IMR-90 (cell line): ENCODE measurements around the gene DAD1. TPM values are rescaled to one million over a fixed set of nuclear protein-coding genes. Genes with fewer than 3 reads are reported as not detected.

Experiments used
- ATAC-seq: fragments of 200-7000 bp; cut with Tn5 transposase; 2 replicates; pipeline ENCODE4 v1.9.1; 2020; ENCODE audit warnings: low read depth, mild to moderate bottlenecking, moderate library complexity
- BruUV-seq: library from RNA; stranded (reverse); fragments of 400-500 nt; replicated peaks from 2 replicates; lab custom pipeline; 2021; lab: Mats Ljungman, UMichigan
- CTCF ChIA-PET: fragments of 300-600 bp; formaldehyde crosslinking; extraction: SDS; loops from one replicate; lab custom pipeline; 2021; ENCODE audit warnings: antibody characterized with exemption; lab: Yijun Ruan, JAX
- POLR2A ChIA-PET: fragments of 300-600 bp; sonication (Branson Sonifier 250); formaldehyde crosslinking; loops from one replicate; lab custom pipeline; 2022; ENCODE audit warnings: antibody characterized with exemption; ENCODE audit not compliant: unreplicated experiment; lab: Charles Lee
- DNase-seq: peaks from one replicate; pipeline ENCODE4 v3.0.0; 2013
- H2AFZ ChIP-seq: replicated peaks from 2 replicates; pipeline ENCODE3; 2013; ENCODE audit warnings: low read length, mild to moderate bottlenecking; ENCODE audit not compliant: poor library complexity
- H2AK5ac ChIP-seq: 2 replicates; pipeline ENCODE4 v1.6.1; 2013; ENCODE audit warnings: low read depth, low read length, inconsistent platforms
- H2AK9ac ChIP-seq: replicated peaks from 2 replicates; pipeline ENCODE3; 2013; ENCODE audit warnings: mild to moderate bottlenecking, low read depth, low read length, moderate library complexity; ENCODE audit not compliant: poor library complexity
- H2BK120ac ChIP-seq: 2 replicates; pipeline ENCODE4 v1.6.1; 2013; ENCODE audit warnings: low read depth, low read length, inconsistent platforms
- H2BK15ac ChIP-seq: 3 replicates; pipeline ENCODE4 v1.6.1; 2013; ENCODE audit warnings: low read depth, low read length, inconsistent platforms
- H2BK20ac ChIP-seq: 2 replicates; pipeline ENCODE4 v1.6.1; 2013; ENCODE audit warnings: low read depth, mild to moderate bottlenecking, inconsistent platforms, low read length, moderate library complexity
- H2BK5ac ChIP-seq: 2 replicates; pipeline ENCODE4 v1.6.1; 2013; ENCODE audit warnings: mild to moderate bottlenecking, low read depth, low read length, inconsistent platforms; ENCODE audit not compliant: poor library complexity, severe bottlenecking
- H3K14ac ChIP-seq: replicated peaks from 2 replicates; pipeline ENCODE4 v1.6.1; 2013; ENCODE audit warnings: low read depth, low read length, inconsistent platforms
- H3K18ac ChIP-seq: 2 replicates; pipeline ENCODE4 v1.6.1; 2013; ENCODE audit warnings: low read depth, low read length, control low read depth
- H3K23ac ChIP-seq: 2 replicates; pipeline ENCODE4 v1.6.1; 2013; ENCODE audit warnings: low read depth, low read length, inconsistent platforms
- H3K27ac ChIP-seq: 2 replicates; pipeline ENCODE4 v1.5.1; 2013; ENCODE audit warnings: mild to moderate bottlenecking, control low read depth, low read length; ENCODE audit not compliant: insufficient read depth
- H3K27me3 ChIP-seq: 2 replicates; pipeline ENCODE4 v1.6.1; 2013; ENCODE audit warnings: low read length; ENCODE audit not compliant: control insufficient read depth, insufficient read depth
- H3K36me3 ChIP-seq: 2 replicates; pipeline ENCODE4 v1.6.1; 2013; ENCODE audit warnings: low read length, mixed read lengths; ENCODE audit not compliant: control insufficient read depth, insufficient read depth
- H3K4ac ChIP-seq: 2 replicates; pipeline ENCODE4 v1.6.1; 2013; ENCODE audit warnings: low read depth, low read length, inconsistent platforms
- H3K4me1 ChIP-seq: 2 replicates; pipeline ENCODE4 v1.6.1; 2013; ENCODE audit warnings: low read length, mixed read lengths; ENCODE audit not compliant: control insufficient read depth, insufficient read depth
- H3K4me2 ChIP-seq: 2 replicates; pipeline ENCODE4 v1.6.1; 2013; ENCODE audit warnings: low read depth, mild to moderate bottlenecking, control low read depth, low read length, moderate library complexity
- H3K4me3 ChIP-seq: 2 replicates; pipeline ENCODE4 v1.5.1; 2013; ENCODE audit warnings: low read depth, mild to moderate bottlenecking, control low read depth, low read length, moderate library complexity; ENCODE audit not compliant: insufficient read depth
- H3K56ac ChIP-seq: 2 replicates; pipeline ENCODE4 v1.6.1; 2013; ENCODE audit warnings: low read length, inconsistent platforms; ENCODE audit not compliant: insufficient read depth; ENCODE audit errors: extremely low read depth
- H3K79me1 ChIP-seq, 2 experiments: 2 replicates each; pipeline ENCODE4 v1.6.1; 2013; ENCODE audit warnings: low read length in 2 of 2, inconsistent platforms in 1 of 2, low read depth in 1 of 2
- H3K9ac ChIP-seq: 2 replicates; pipeline ENCODE4 v1.6.1; 2013; ENCODE audit warnings: low read depth, low read length, control low read depth
- H3K9me1 ChIP-seq: 2 replicates; pipeline ENCODE4 v1.6.1; 2013; ENCODE audit warnings: low read length, inconsistent platforms; ENCODE audit not compliant: insufficient read depth
- H3K9me3 ChIP-seq: 2 replicates; pipeline ENCODE4 v1.6.1; 2013; ENCODE audit warnings: low read length; ENCODE audit not compliant: control insufficient read depth, insufficient read depth
- H4K20me1 ChIP-seq: 2 replicates; pipeline ENCODE4 v1.6.1; 2013; ENCODE audit warnings: low read length, inconsistent platforms; ENCODE audit not compliant: insufficient read depth
- H4K5ac ChIP-seq: 2 replicates; pipeline ENCODE4 v1.6.1; 2013; ENCODE audit warnings: mild to moderate bottlenecking, low read depth, low read length, control low read depth
- H4K8ac ChIP-seq, 2 experiments: 2 replicates each; pipeline ENCODE4 v1.6.1; 2013; ENCODE audit warnings: low read depth in 2 of 2, low read length in 2 of 2, control low read depth in 1 of 2, inconsistent platforms in 1 of 2
- H4K91ac ChIP-seq: 2 replicates; pipeline ENCODE4 v1.6.1; 2013; ENCODE audit warnings: low read depth, low read length, inconsistent platforms; ENCODE audit not compliant: insufficient read depth
- MAFK ChIP-seq: IDR thresholded peaks from 2 replicates; pipeline ENCODE4 v1.6.1; 2012; ENCODE audit warnings: low read depth, low read length, improper control_type of control experiment
- MAZ ChIP-seq: IDR thresholded peaks from 2 replicates; pipeline ENCODE4 v1.6.1; 2012; ENCODE audit warnings: low read depth, mild to moderate bottlenecking, low read length, improper control_type of control experiment, moderate library complexity, borderline replicate concordance
- RAD21 ChIP-seq: IDR thresholded peaks from 2 replicates; pipeline ENCODE4 v1.6.1; 2012; ENCODE audit warnings: low read length, improper control_type of control experiment
- RCOR1 ChIP-seq: IDR thresholded peaks from 2 replicates; pipeline ENCODE4 v1.6.1; 2012; ENCODE audit warnings: mild to moderate bottlenecking, low read length, improper control_type of control experiment; ENCODE audit not compliant: insufficient replicate concordance
- WGBS, 2 experiments: methylation state at CpG; one replicate each; pipeline versions ENCODE4 v1.1.5 to v1.1.7; 2013; ENCODE audit warnings: missing lambda C conversion rate in 2 of 2; ENCODE audit not compliant: insufficient read length in 1 of 2; ENCODE audit errors: extremely low coverage in 2 of 2; 5-methylcytosine and 5-hydroxymethylcytosine counted together
- dilution Hi-C: fragments of 300-500 bp; cut with HindIII; formaldehyde crosslinking; loops from one replicate; pipeline ENCODE4 v1.14.3; 2018; ENCODE audit warnings: low sequenced_read_pairs; ENCODE audit not compliant: unreplicated experiment
- in situ Hi-C: fragments of 300-500 bp; cut with MboI; formaldehyde crosslinking; loops from 3 replicates; pipeline ENCODE4 v1.14.3; 2019; ENCODE audit warnings: low sequenced_read_pairs, inconsistent platforms, mixed read lengths
- intact Hi-C: fragments of 100-400 bp; cut with micrococcal nuclease; formaldehyde crosslinking; loops from 2 replicates; pipeline ENCODE4 v1.10.0; 2022
- polyA plus RNA-seq, 3 experiments: library from polyadenylated mRNA; depleted of rRNA; stranded (reverse); fragments of >200 nt; gene quantifications; 2 replicates each; pipeline ENCODE4 v1.2.3, GENCODE V29; 2012; ENCODE audit warnings: low replicate concordance in 1 of 3
- total RNA-seq: library from RNA; depleted of rRNA; stranded (reverse); fragments of >200 nt; gene quantifications from 2 replicates; pipeline ENCODE4 v1.2.3, GENCODE V29; 2012

The DAD1 gene
- total and polyA plus RNA-seq, 2 of the 4 experiments (the other 2 are of a cell fraction): 396 to 496 TPM

DNA sequence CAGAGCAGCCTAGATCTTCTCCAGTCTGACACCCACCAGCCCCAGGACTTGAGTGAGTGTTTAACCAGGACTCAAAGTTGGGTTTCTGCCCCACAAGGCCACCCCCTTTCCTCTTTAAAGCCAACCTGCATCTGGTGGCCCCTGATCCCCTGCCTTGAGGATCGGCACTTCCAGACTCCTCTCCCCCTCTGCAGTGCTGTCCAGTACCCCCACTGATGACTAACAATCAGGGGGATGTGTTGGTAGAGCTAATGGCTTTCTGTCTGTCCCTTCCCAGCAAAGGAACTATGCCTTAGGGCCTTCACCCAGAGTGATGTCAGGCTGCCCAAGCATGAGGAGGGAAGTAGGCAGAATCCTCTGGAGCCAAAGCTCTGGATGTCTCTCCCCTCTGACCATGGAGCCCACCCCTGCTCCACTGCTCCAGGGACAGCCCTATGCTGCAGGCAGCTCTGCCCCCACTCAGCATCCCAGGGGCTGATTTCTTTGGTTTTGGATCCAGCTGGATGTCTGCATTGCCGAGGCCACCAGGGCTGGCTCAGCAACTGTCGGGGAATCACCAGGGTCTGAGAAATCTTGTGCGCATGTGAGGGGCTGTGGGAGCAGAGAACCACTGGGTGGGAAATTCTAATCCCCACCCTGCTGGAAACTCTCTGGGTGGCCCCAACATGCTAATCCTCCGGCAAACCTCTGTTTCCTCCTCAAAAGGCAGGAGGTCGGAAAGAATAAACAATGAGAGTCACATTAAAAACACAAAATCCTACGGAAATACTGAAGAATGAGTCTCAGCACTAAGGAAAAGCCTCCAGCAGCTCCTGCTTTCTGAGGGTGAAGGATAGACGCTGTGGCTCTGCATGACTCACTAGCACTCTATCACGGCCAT, 42.9 kb downstream of the DAD1 start (continued):
- TF ChIP-seq RAD21 (peak; percentile 21; the same call in 1 of the 2 replicates), MAFK (no peak), MAZ (0 out of 2 replicates have a peak, but pooled peaks have one; percentile 16)

DNA sequence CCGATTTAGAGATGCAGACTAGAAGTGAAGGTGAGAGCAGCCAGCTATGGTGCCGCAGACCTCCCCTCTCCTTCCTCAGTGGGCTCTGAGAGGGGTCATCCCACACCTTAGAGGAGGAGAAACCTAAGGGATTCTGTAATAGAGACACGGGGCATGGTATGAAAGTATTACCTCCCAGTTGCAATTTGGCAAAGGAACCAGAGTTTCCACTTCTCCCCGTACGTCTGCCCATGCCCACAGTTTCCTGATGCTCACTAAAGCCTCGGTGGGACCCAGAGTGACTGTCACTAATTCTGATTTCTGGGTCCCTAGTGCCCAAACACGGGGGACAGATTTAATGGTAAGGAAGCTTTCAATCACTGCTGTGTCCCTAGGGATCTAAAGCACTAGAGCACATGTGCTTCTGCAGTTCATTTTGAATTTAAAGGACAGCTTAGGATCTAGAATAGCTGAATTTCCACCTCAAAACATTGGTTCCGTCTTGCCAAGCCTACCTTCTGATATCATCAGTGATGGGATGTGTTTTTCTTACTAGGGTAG, 44.1 kb downstream of the DAD1 start:
- no peak overlapping the region for H3K27ac ChIP-seq
- POLR2A ChIA-PET: no interaction called here

More for the DNA sequence above, 44.1 kb downstream of the DAD1 start:
- Histone ChIP-seq H2AFZ (no peak overlapping the region), H3K4me3 (no peak overlapping the region), H3K4me1 (peaks cover 13% of the 10 kb centered on the region), H3K9ac (no peak overlapping the region), H4K8ac (no peak overlapping the region), H3K56ac (no peak overlapping the region), H2BK120ac (peak overlapping the region; percentile 9; the same call in 1 of the 2 replicates), H2AK5ac (0 out of 2 replicates have a peak overlapping the region, but pooled peaks have one; percentile 1), H2AK9ac (no peak overlapping the region), H3K79me1 (no peaks in the 10 kb centered on the region), H3K4me2 (no peak overlapping the region), H3K9me1 (peaks cover 26% of the 10 kb centered on the region), H2BK15ac (no peak overlapping the region; the same call in 2 of the 3 replicates), H3K4ac (no peak overlapping the region), H3K36me3 (no peaks in the 10 kb centered on the region), H3K23ac (no peak overlapping the region), H3K18ac (no peak overlapping the region), H3K9me3 (no peaks in the 10 kb centered on the region), H4K91ac (no peak overlapping the region), H2BK5ac (no peak overlapping the region), H2BK20ac (no peak overlapping the region), H4K20me1 (no peaks in the 10 kb centered on the region), H4K5ac (no peak overlapping the region), H3K27me3 (peaks cover 7% of the 10 kb centered on the region; the same call in 1 of the 2 replicates), H3K14ac (no peak overlapping the region)
- intact Hi-C loops (no loop called here), in situ Hi-C loops (loop anchor here (25.0 kb wide), 1 partner anchor 767 kb away; the partner anchor contains the start of genes BCL2L2, PABPN1 and PPP1R3E), dilution Hi-C loops (no loop called here)
- CTCF ChIA-PET: no interaction called here
- no TSS peak for BruUV-seq
- 83% methylated on average over 5 of the region's 8 CpGs; no CpG with 5 or more reads in 1 of the 2 experiments for WGBS, 2 experiments
- DNase-seq: no peak
- ATAC-seq: no peak
- no peak for TF ChIP-seq RCOR1
